Type B pancreatic cell (in vitro differentiated cells): ENCODE results near the gene MAS1L. TPM values are rescaled to one million over a fixed set of nuclear protein-coding genes. Genes with fewer than 3 reads are reported as not detected.

ENCODE experiments used
- DNase-seq: peaks from one replicate; pipeline ENCODE4 v3.0.0; 2021; ENCODE audit warnings: mixed read lengths; ENCODE audit not compliant: unreplicated experiment; ENCODE audit errors: extremely low spot score
- H3K27ac Mint-ChIP-seq: 2 replicates; pipeline ENCODE4 v1.8.0; 2021; ENCODE audit warnings: mild to moderate bottlenecking, mixed read lengths
- H3K27me3 Mint-ChIP-seq: 2 replicates; pipeline ENCODE4 v1.8.0; 2021; ENCODE audit warnings: mixed read lengths
- H3K36me3 Mint-ChIP-seq: 2 replicates; pipeline ENCODE4 v1.8.0; 2021; ENCODE audit warnings: mixed read lengths
- H3K4me1 Mint-ChIP-seq: one replicate; pipeline ENCODE4 v1.8.0; 2021; ENCODE audit warnings: mixed read lengths; ENCODE audit not compliant: unreplicated experiment
- H3K4me3 Mint-ChIP-seq: 2 replicates; pipeline ENCODE4 v1.8.0; 2021; ENCODE audit warnings: mild to moderate bottlenecking, mixed read lengths
- H3K9me3 Mint-ChIP-seq: 2 replicates; pipeline ENCODE4 v1.8.0; 2021; ENCODE audit warnings: mixed read lengths
- total RNA-seq: library from RNA; stranded (reverse); gene quantifications from 2 replicates; pipeline ENCODE4 v1.2.1, GENCODE V29; 2021; ENCODE audit warnings: low replicate concordance
- TF ChIP-seq, protein P1 (sequence below): fragments of 200-600 bp; sonication (generic); conservative IDR thresholded peaks from 2 replicates; pipeline ENCODE4 v1.5.0; 2021; ENCODE audit warnings: antibody characterized with exemption, mild to moderate bottlenecking

MAS1L gene
- total RNA-seq, 1 donor from 2014 or later, result not detected

DNA sequence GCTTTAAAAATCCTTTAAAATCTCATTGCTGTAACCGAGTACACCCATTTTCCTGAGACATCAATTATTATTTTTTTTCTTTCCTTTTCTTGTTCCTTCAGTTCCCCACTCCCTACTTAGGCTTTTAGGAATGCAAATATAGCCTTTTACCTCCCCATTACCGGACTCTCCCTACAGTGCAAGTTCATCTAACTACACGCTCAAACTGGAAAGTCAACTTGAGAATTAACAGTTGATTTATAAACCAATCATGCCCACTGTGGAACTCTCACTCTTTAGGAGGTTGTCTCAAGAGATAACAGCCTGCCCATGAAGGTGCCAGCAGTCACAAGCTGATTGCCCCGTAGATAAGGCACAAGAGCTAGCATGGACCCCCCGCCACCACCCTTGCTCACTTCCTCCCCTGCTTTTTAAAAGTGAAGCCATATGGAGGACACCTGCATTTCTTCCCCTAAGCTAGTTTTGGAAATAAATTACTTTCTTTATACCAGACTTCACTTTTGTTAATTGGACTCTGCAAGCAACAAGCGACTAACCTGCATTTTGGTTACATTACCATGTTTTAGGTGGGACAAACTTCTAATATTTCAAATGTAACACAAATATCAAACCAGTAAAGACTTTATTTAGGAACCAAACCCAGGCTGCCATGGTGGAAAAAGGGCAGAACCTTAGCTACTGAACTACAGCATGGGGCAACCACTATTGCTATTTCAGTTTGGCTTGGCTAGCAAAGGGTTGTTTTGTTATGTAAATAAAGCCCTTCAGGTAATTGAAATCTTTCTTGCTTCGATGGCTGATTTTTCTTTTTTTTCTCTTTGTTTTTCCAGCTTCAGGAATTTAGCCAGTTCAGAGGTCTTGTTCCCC, 36.9 kb upstream of the MAS1L start:
- H3K4me1 Mint-ChIP-seq, result no peaks in the 10 kb centered on the region
- H3K27me3 Mint-ChIP-seq, result peaks cover 15% of the 10 kb centered on the region
- H3K9me3 Mint-ChIP-seq, result no peaks in the 10 kb centered on the region
- H3K27ac Mint-ChIP-seq, result no peak overlapping the region
- no peaks in the 10 kb centered on the region for H3K36me3 Mint-ChIP-seq
- TF ChIP-seq, protein P1, sequence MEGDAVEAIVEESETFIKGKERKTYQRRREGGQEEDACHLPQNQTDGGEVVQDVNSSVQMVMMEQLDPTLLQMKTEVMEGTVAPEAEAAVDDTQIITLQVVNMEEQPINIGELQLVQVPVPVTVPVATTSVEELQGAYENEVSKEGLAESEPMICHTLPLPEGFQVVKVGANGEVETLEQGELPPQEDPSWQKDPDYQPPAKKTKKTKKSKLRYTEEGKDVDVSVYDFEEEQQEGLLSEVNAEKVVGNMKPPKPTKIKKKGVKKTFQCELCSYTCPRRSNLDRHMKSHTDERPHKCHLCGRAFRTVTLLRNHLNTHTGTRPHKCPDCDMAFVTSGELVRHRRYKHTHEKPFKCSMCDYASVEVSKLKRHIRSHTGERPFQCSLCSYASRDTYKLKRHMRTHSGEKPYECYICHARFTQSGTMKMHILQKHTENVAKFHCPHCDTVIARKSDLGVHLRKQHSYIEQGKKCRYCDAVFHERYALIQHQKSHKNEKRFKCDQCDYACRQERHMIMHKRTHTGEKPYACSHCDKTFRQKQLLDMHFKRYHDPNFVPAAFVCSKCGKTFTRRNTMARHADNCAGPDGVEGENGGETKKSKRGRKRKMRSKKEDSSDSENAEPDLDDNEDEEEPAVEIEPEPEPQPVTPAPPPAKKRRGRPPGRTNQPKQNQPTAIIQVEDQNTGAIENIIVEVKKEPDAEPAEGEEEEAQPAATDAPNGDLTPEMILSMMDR, result no peak
- no peak overlapping the region for H3K4me3 Mint-ChIP-seq
- DNase-seq, result no peak

DNA sequence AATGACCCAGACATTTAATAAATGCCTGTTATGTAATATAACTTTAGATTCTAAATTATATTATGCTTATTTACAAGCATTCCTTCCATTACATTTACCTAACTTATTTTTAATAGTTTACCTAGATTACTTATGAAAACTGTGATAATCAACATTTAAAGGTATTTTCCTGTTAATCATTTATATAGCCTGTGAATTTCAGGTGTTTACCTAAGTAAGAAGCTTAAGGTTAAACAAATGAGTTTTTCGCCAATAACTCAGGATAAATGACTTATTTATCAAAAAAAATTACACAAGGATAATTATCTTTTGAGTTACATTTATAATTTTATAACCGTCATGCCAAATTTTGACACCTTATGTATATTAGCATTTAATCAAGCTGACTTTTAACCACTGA, 36.3 kb upstream of the MAS1L start:
- no peaks in the 10 kb centered on the region for H3K4me1 Mint-ChIP-seq
- no peaks in the 10 kb centered on the region for H3K9me3 Mint-ChIP-seq

DNA sequence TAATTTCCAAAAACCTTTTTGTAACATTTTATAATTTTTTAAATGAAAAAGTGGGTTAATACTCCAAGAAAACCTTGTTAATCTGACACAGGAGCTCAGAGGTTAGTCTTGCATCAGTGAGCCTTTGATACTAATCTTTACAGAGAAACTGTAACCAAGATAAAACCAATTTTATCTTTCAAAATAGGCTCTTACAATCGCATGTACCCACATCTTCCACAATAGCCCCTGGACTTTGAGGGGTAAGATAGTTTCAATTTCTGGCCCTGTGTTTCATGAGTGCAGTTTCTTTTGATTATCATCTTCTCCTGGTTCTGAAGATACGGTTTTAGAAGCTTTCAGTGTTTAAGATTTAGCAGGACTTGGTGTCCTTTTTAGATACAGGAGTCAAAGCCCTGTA, 34.5 kb upstream of the MAS1L start:
- H3K27me3 Mint-ChIP-seq, result peaks cover 9% of the 10 kb centered on the region
- H3K9me3 Mint-ChIP-seq, result no peaks in the 10 kb centered on the region
- DNase-seq, result no peak
- TF ChIP-seq, protein P1, result no peak
- no peak overlapping the region for H3K4me3 Mint-ChIP-seq
- H3K4me1 Mint-ChIP-seq, result no peaks in the 10 kb centered on the region
- H3K27ac Mint-ChIP-seq, result no peak overlapping the region
- H3K36me3 Mint-ChIP-seq, result no peaks in the 10 kb centered on the region

More for the DNA sequence above, 36.3 kb upstream of the MAS1L start:
- H3K27me3 Mint-ChIP-seq, result peaks cover 15% of the 10 kb centered on the region
- no peaks in the 10 kb centered on the region for H3K36me3 Mint-ChIP-seq
- no peak overlapping the region for H3K27ac Mint-ChIP-seq
- DNase-seq, result no peak
- no peak overlapping the region for H3K4me3 Mint-ChIP-seq
- TF ChIP-seq, protein P1, result no peak

DNA sequence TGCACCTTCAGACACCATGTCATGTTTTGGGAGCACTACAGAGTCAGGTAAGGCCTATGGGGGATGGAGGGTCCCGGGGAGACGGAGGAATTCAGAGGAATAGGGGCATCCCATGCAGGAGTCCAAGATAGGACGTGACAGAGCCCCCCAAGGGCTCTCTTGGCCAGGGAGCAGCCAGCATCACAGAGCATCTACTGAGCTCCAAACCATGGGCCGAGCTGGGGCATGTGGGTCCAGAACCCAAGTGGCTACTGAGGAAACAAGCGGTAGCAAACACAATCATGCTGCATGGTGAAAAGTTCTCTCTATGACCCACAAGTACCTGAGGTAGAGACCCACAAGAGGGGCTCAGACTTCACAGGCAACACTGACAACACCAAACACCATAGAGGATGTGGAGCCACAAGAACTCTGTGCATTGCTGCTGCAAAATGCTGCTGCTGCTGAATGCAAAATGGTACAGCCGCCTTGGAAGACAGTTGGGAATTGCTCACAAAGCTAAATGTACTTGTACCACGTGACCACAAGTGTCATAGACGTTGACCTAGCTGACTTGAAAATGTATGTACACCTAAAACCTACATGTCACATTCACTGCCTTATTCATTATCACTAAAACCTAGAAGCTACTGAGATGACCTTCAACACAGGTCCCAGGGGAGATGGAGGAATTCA, 33.4 kb upstream of the MAS1L start:
- Mint-ChIP-seq H3K4me3 (no peak overlapping the region), H3K27me3 (peaks cover 9% of the 10 kb centered on the region)
- DNase-seq, result no peak

DNA sequence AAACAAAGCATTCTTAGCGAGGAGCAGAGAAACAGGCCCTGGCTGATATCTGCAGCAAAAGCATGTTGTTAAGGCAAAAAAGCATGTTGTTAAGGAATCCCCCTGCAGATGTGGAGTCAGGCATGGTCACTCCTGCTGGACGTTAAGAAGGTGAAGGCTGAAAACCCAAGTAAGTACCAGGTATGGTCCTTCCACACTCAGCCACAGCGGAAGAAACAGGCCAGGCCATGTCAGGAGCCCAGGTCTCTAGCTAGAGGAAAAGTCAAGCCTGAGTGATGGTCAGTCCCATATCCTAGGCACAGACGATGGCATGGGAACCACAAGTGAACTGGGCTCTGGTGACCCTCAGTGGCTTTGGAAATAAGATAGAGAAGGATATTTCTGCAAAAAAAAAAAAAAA, 32.5 kb upstream of the MAS1L start:
- TF ChIP-seq, protein P1, result no peak
- no peaks in the 10 kb centered on the region for H3K9me3 Mint-ChIP-seq
- H3K36me3 Mint-ChIP-seq, result no peaks in the 10 kb centered on the region
- no peak for DNase-seq
- peaks cover 6% of the 10 kb centered on the region for H3K4me1 Mint-ChIP-seq
- peaks cover 7% of the 10 kb centered on the region for H3K27me3 Mint-ChIP-seq
- H3K27ac Mint-ChIP-seq, result no peak overlapping the region
- no peak overlapping the region for H3K4me3 Mint-ChIP-seq

More for the DNA sequence above, 33.4 kb upstream of the MAS1L start:
- Mint-ChIP-seq H3K27ac (no peak overlapping the region), H3K36me3 (no peaks in the 10 kb centered on the region), H3K9me3 (no peaks in the 10 kb centered on the region), H3K4me1 (peaks cover 2% of the 10 kb centered on the region)
- TF ChIP-seq, protein P1, result no peak
